SIG-M5 (cell line): ENCODE results near the gene FOXO3.
"Not testable (repeated sequence)": the region's sequence is repeated elsewhere in the genome, so short reads cannot be mapped to it uniquely, and the experiment has no call there.

Experiments used
- DNase-seq: peaks from one replicate; lab custom pipeline; 2025; lab: John Stamatoyannopoulos, UW

FOXO3 gene

DNA sequence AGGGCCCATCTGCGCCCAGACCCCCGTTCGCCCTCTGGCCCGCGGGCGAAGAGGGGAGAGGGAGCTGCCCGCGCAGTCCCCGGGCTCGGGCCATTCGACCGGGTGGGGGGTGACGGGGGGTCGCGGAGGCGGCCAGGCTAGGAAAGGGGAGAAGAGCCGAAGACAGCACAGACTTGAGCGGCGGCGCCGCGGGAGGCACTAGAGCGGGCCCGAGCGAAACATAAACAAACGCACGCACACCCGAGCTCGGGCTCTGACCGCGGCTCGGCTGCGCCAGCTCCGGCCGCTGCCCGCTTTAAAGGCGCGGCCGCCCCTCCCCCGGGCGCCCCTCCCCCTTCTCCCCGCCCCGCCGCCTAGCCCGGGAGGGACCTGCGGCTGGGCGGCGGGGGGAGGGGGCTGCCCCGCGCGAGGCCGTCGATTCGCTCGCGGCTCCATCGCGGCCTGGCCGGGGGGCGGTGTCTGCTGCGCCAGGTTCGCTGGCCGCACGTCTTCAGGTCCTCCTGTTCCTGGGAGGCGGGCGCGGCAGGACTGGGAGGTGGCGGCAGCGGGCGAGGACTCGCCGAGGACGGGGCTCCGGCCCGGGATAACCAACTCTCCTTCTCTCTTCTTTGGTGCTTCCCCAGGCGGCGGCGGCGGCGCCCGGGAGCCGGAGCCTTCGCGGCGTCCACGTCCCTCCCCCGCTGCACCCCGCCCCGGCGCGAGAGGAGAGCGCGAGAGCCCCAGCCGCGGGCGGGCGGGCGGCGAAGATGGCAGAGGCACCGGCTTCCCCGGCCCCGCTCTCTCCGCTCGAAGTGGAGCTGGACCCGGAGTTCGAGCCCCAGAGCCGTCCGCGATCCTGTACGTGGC, at the start of gene FOXO3:
Gene FOXO3, plus strand, starts transcription at position 455 of the 846 bp plus-strand sequence. Its CDS starts 292 bp downstream, at position 747.
- DNase-seq: no peak

DNA sequence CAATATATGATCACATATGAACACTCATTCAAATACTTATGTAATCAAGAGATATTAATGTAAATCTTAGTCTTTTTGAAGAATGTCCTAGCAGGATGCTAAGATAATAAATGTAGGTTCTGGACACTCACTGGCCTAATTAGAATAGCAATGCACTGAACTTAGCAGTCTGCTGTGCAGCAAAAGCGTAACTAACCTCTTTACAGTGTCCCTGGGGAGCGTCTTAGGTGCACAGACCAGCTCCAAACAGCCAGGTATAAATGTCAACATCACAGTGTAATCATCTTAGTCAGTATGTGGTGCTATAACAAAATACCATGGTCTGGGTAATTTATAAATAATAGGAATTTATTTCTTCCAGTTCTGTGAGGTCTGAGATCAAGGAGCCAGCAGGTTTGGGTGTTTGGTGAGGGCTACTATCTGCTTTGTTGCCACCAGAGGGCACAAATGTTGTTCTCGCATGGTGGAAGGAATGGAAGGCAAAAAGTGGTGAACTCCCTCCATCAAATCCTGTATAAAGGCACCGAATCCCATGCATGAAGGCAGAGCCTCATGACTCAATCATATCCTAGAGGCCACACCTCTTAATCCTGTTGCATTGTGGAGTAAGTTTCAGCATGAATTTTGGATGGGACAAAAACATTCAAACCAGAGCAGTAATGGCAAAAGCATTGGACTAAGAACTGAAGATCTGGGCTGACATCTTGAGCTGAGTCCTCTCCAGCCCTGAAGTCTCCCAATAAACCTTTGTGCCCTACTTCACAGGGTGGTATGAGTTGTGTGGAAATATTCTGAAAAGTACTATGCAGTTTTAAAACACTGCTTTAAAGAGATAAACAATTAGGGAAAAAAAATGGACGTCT, 41.8 kb upstream of the FOXO3 start:
- no peak for DNase-seq

DNA sequence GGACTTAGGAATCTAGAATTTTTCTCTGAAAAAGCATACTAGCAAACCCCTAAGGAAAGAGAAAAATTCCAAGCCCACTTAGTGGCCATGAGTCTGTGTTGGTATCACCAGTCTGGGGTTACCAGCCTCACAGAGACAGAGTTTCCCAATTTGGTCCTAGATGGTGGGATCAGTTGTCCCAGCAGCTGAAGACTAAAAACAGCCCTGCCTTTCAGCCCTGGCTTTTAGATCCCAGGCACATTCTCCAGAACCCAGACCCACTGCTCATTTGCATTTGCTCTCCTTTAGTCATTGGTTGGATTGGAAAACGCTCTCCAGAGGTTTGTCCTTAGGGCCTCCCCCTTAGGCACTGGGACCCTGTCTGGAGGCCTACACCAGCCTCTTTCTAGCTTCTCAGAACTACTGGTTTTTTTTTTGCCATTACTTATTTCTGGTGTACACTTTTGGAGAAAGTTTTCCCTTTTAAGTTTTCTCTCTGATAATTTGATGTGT, 39.1 kb upstream of the FOXO3 start:
- DNase-seq: no peak

DNA sequence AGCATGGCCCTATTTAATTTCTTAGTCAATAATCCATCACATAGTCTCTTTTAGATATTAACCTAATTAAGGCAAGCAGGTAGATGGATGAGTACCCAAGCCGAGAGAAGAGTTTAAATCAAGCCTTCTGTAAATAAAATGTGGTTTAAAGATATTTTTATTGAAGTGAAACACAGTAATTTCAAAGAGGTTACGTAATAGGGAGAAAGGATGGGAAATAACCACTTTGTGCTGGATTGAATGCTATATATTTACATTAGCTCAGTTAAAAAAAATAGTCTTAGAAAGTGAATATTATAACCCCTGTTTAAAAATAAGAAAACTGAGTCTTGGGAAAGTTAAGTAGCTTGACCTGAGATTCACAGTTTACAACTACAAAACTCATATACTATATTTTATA, 37.0 kb upstream of the FOXO3 start:
- DNase-seq: no peak

DNA sequence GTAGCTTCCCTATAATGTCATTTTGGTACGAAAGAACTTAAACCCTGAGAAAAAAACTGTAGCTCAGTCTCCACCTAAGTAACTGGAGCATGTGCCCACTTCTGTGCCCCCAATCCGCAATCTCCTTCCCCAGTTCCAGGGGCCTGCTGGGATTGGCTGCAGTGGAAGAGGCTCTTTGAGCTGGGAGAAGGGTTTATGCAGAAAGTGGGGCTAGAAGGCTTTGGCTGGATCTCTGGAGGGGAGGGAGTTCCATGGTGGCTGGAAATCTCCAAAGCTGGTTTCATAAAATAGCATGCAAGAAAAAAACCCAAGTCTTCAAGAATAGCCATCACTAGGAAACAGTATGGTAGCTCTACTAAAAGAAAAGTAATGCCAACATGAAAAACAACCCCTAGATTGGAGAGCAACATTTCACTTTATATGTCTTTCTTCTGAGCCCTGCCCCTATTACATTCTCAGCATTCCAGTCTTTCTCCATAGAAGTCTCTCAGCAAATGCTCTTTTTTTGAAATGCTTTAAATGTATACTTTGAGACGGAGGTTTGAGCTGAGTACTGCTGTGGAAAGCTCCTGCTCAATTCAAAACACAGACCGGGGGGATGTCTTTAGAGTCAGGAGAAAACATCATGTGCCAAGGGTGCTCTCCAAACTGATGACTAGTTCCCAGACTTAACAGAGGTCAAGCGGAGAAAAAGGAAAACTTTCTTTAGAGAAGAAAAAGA, 36.0 kb upstream of the FOXO3 start:
- DNase-seq: no peak

DNA sequence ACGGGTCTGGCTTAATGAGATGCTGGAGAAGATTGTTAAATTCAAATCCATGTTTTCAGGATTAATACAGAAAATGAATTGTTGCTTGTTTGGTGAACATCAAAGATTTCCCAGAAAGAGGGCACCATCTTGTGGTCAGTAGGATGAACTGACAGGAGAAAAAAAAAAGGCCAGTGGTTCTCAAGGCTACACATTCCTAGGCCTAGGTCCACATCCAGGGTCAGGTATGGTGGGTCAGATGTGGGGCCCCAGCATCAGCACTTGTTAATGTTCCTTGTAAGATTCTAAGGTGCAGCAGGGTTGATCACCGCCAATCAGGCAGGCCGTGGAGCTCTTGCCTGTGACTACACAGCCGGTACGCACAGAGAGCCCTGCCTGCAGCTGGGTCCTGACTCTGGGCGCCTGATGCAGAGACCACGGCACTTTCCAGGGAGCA, 34.0 kb upstream of the FOXO3 start:
- DNase-seq: no peak

DNA sequence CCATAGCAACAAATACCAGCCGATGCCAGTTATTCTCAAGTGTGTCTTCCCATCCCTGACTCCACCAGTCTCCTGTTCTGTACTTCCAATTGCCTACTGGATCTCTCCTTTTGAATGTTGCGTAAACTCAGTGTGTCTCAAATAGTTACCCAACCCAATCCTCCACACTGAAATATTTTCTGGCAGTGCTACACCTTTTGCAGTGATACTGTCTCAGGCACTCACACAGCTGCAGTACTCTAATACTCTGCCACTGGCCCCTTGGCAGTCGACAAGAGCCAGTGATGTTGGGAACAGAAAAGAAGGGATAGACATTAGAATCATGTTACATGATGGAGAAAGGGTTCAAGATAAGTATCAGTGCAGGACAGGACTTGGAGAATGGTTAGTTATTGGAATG, 31.8 kb upstream of the FOXO3 start:
- DNase-seq: no peak

DNA sequence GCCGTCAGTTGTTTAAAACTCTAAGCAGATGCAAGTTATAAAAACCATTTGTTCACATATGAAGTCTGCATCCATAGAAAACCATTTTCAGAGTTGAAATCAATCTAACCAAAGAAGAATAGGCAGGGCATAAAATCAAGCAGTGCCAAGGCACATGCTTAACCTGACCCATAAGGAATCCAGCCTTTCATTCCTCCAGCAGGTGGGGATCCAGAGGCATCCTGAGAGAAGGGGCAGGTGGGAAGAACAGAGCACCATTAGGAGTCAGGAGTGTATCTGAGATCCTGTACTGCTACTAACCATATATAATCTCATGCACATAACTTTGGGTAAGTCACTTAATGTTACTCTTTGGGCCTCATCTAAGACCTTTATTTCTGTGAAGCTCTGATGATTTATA, 29.4 kb upstream of the FOXO3 start:
- no peak for DNase-seq

DNA sequence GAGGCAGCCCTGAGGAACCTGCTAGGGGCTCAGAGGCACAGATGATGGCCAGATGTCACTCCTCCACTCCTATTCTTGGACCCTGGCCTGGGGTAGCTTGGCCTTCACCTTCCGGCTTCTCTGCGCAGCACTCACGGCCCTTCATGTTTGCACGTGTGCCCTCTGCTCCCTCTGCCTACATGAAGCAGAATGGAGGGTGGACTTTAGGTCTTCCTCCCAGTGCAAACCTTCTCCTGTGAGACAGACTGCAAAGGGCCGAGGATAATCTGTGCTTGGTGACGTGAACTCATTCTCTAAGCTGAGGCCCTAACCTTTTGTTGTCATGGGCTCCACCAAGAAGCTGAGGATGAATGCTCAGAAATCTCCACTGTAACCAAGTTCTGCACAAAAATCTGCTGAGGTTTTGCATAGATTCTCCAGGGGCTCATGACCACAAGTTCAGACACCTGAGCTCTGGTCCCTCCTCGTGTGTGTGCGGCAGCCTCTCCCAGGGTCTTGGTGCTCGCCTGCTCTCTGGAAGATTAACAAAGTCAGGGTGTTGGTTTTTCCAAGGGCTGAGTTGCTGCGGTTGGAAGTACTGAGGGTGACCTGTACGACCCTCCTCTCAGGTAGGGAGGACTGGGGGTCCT, 25.5 kb upstream of the FOXO3 start:
- DNase-seq: no peak

DNA sequence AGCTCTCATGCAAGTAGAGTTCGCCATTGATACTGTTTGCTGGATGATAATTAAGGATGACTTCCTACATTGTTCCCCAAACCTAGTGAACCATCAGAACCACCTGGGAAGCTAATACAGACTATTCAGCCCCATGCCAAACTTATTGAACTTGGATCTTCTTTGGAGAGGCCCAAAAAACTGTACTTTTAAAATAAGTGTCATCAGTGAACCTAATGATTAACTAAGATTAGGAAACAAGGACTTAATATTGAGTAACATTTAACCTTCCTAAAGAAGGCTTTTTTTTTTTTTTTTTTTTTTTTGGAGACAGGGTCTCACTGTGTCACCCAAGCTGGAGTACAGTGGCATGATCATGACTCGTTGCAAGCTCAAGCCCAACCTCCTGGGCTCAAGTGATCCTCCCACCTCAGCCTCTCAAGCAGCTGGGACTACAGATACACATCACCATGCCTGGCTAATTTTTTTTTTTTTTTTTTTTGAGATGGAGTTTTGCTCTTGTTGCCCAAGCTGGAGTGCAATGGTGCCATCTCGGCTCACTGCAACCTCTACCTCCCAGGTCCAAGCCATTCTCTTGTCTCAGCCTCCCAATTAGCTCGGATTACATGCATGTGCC, 24.7 kb upstream of the FOXO3 start:
- not testable (repeated sequence) for DNase-seq

DNA sequence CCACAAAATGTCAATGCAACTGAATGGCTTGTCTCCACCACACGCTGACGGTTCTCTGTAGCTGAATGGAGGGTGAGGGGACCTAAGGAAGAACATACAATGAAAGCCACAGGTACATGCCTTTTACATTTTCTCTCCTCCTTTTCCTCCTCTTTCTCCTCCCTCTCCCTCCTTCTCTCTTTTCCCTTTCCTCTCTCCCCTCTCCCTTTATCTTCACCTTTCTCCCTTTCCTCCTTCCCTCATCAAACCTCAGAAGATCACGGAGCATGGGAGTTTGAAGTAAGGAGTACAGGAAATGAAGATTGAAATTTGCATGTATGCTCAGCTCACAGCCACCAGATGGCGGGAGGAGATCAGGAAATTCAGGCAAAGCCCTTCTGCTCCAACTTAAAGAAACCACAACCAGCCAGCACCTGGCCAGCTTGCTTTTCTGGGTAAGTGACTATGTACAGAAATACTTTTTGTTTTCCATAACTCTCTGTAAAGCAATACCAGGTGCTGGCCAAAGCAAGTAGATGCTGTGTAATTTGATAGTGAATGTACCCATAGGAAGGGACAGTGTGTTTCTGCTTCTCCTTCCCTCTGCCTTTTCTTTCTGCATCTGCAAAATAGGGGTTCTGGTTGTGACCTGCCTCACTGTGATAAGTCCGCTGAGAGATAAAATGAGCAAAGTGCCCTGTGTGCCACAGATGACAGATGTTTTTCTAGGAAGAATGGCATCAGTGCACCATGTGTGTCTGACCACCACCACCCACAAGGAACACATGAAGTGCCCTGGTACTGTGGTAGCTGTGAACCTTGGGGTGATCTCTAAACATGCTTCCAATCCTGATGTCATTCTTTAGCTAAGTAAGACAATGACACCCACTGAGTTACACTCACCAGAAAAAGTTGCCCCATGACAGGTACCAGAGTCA, 18.6 kb upstream of the FOXO3 start:
- no peak for DNase-seq

DNA sequence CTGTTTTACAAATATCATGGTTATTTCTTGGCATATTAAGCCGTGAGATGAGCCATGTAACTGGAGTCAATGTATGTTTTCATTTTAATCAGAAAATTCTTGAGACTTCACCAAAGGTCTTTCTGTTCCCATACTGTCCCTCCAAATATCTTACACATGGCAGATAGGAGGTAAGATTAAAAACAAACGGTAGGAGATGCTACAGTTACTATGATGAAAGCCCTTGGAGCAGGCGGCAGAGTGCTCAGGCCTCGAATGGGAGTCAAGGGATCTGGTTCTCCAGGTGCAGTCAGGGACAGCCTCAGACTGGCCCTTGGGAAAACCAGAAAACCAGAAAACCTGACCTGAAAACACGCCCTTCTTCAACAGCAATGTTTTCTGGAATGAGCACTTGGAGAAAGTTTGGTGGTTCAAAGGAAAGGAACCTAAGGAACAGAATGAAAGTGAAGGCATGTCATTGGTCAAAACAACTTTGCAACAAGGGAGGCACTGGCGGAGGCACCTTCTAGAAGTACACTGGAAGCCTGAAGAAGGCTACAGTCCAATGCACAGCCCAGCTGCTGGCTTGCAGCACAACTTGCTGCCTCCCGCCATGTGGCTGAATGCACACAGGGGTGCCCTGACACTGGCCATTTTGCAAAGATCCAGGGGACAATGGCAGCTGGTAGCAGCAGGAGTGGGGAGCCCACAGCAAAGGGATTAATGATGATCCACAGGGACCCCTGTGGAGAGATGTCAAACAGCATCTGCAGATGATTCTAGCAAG, 17.4 kb upstream of the FOXO3 start:
- no peak for DNase-seq

DNA sequence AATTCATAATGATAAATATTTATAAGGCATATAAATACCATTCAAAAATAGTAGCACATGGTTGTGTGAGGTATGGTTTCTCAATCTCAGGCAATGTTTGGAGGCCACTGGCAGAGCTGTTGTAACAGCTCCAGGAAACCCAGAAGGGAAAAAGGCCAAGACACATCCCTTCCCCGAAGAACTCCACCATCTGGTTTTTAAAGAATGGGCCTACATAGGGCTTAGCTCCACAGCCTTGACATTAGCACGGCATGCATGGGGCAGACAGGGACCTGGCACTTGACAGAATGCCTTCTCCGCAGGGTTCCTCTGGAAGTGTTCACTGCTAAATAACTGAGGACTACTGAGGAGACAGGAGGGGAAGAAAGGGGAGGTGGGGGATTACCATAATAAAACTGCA, 16.1 kb upstream of the FOXO3 start:
- no peak for DNase-seq

DNA sequence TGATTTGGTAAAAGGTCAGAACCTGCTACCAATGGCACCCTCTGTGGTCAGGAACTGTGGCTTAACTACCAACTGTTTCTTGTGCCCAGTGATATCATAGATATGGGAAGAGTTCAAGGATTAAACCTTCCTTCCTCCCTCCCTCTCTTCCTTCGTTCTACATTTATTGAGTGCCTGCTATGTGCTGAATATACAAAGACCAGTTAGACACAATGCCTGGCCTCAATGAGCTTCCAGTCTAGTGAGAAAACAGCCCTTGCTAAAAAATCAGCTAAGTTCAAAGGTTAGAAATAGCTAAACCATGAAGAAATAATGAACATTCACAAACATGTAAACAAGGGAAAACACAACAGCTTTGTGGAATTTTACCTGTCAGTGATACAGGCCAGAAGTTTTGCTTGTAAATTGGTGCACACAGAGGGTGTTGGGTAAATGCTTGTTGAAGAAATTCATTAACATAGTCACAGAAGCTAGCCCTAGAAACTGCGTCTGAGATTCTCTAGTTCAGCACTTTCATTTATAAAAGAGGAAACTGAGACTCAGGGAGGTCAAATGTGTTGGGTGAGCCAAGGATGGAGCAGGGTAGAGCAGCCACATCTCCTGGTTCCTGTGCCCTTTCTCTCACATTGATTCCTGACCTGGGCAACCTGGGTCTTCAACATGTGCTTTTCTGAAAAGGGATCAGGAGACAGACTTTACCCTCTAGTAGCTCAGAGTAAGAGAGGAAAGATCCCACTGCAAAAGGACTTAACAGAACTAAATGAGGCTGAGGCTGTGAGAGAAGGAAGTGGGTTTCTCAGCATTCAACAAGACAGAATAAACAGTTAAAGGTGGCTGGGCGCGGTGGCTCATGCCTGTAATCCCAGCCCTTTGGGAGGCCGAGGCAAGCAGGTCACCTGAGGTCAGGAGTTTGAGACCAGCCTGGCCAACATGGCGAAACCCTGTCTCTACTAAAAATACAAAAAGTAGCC, 14.4 kb upstream of the FOXO3 start:
- no peak for DNase-seq

DNA sequence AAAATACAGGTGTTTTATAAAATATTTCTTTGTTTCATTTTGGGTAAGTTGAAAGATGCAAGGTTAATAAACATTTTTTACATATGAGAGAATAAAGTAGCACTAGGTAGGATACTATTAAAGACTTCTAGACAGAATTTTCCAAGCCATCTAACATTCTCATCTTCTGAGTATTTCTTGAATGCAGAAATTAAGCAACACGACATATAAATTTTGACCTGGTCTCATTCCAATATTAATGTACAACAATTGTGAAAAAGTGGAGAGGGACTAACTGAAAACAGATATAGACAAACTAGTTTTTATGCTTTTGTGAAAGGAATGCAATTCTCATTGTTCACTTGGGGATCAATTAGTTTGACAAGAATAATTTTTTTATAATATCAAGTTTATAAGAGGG, 11.5 kb upstream of the FOXO3 start:
- no peak for DNase-seq

DNA sequence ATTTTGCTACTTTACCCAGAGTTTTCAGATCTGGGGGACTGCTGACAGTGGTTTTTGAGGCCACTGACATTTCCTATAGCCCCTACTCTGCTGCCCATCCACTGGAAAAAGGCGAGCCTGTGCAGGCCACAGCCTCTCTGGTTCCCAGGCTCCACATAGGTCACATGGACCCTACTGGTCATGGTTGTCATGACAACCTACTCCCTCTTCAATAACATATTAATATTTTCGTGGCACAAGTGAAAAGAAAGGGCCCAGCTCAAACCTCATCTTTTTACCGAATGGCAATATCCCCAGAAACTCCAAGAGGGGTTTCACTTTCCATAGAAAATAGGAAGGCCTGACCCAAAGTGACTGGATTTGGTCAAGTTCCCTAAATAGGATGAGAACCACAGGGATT, 11.0 kb upstream of the FOXO3 start:
- no peak for DNase-seq

DNA sequence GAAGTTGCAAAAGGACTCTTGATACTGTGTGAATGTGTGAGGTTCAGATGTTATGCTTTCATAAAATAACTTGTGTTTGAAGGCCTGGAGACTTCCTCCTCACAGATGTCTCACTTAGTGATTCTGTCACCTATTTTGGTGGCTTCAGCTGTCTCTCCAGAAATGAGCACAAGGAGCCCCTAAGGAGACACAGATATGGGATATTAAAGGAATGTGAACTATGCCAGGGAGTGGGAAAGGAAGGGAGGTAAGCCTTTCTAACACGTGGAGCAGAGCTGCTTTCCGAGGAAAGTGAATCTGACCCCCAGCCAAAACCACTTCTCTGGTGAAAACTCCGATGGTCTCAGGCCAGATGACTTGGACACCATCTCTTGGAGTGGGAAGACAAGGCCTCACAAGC, 10.5 kb upstream of the FOXO3 start:
- DNase-seq: no peak

DNA sequence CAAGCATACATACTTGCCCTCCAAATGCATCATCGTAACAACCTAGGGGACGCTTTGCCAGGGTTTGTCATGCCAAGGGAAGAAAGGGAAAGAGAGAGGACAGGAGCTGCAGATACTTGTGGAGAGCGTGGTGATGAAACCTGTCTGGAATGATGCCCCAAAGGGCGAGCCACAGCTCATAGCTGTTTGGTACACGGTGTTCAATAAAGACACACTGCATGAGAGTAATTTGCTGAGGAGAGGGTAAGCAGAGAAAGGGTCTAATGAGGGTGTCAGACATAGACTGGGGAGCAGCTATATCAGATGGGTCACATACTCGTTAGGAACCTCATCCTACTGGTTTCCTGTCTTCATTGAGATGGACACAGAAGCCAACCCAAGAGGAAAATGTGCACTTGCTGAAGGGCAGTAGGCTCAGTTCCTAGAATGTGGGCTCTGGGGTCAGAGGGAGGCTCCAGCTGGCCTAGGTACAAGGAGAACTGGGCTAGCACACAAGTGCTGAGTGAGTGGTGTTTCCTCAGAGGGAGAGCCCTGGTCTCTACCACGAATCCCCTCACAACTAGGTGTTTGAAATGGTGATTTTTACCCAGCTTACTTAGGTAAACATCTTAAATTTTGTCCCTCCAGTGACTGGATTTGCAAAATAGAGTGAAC, 5.2 kb upstream of the FOXO3 start:
- DNase-seq: no peak
